SK-N-SH (cell line): ENCODE measurements around the gene ASTN2. TPM values are rescaled to one million over a fixed set of nuclear protein-coding genes. Genes with fewer than 3 reads are reported as not detected.

Source experiments
- CTCF ChIA-PET: fragments of 300-600, 350-600 bp; formaldehyde crosslinking; extraction: SDS; loops from one replicate; lab custom pipeline; 2021; lab: Yijun Ruan, JAX
- POLR2A ChIA-PET: fragments of 350-600 bp; sonication (Branson Sonifier 250); formaldehyde crosslinking; extraction: SDS; loops from one replicate; lab custom pipeline; 2020; ENCODE audit warnings: antibody characterized with exemption, inconsistent platforms; lab: Yijun Ruan, JAX
- DNase-seq: peaks from one replicate; pipeline ENCODE4 v3.0.0; 2012
- H2AFZ ChIP-seq: fragments of 200-600 bp; sonication (generic); 2 replicates; pipeline ENCODE4 v1.8.1; 2016; ENCODE audit warnings: antibody characterized with exemption, mild to moderate bottlenecking, low read depth
- H3F3A ChIP-seq: fragments of 200-600 bp; sonication (generic); replicated peaks from 2 replicates; pipeline ENCODE3; 2016; ENCODE audit warnings: antibody characterized with exemption, mild to moderate bottlenecking; ENCODE audit not compliant: insufficient read depth
- H3K27ac ChIP-seq, 2 experiments: fragments of 200-500 bp in 1 of 2; fragments of 200-600 bp in 1 of 2; sonication (Bioruptor generic) in 1 of 2; sonication (generic), shearing (Covaris generic) in 1 of 2; 2 replicates each; pipeline versions ENCODE4 v1.5.1 to v1.6.1; 2014 to 2016; ENCODE audit warnings: low read depth in 2 of 2, inconsistent platforms in 1 of 2, low read length in 1 of 2, mild to moderate bottlenecking in 1 of 2, mixed read lengths in 1 of 2
- H3K27me3 ChIP-seq: fragments of 200-600 bp; sonication (generic), shearing (Covaris generic); 2 replicates; pipeline ENCODE4 v1.6.1; 2016; ENCODE audit warnings: mixed run types; ENCODE audit not compliant: insufficient read depth
- H3K36me3 ChIP-seq, 2 experiments: fragments of 200-500 bp in 1 of 2; fragments of 200-600 bp in 1 of 2; sonication (Bioruptor generic) in 1 of 2; sonication (generic) in 1 of 2; replicated peaks in 1 of 2; 2 replicates each; pipeline versions ENCODE3 to v1.5.1; 2014 to 2016; ENCODE audit warnings: low read length in 1 of 2, mild to moderate bottlenecking in 1 of 2; ENCODE audit not compliant: insufficient read depth in 2 of 2, control insufficient read depth in 1 of 2
- H3K4me1 ChIP-seq, 2 experiments: fragments of 200-500 bp in 1 of 2; fragments of 200-600 bp in 1 of 2; sonication (Bioruptor generic) in 1 of 2; sonication (generic), shearing (Covaris generic) in 1 of 2; 2 replicates each; pipeline versions ENCODE4 v1.5.1 to v1.6.1; 2014 to 2016; ENCODE audit warnings: low read depth in 1 of 2, low read length in 1 of 2, mixed run types in 1 of 2; ENCODE audit not compliant: insufficient read depth in 2 of 2, control insufficient read depth in 1 of 2
- H3K4me2 ChIP-seq: fragments of 200-600 bp; sonication (generic), shearing (Covaris generic); 2 replicates; pipeline ENCODE4 v1.6.1; 2017; ENCODE audit warnings: mixed run types
- H3K4me3 ChIP-seq, 2 experiments: fragments of 200-500 bp in 1 of 2; fragments of 200-600 bp in 1 of 2; sonication (Bioruptor generic) in 1 of 2; sonication (generic), shearing (Covaris generic) in 1 of 2; 2 replicates each; pipeline versions ENCODE4 v1.5.1 to v1.8.1; 2014 to 2016; ENCODE audit warnings: low read depth in 2 of 2, inconsistent platforms in 1 of 2, low read length in 1 of 2, mild to moderate bottlenecking in 1 of 2, mixed read lengths in 1 of 2, moderate library complexity in 1 of 2
- H3K79me2 ChIP-seq: fragments of 200-600 bp; sonication (generic); 2 replicates; pipeline ENCODE4 v1.8.1; 2017; ENCODE audit warnings: mild to moderate bottlenecking; ENCODE audit not compliant: insufficient read depth
- H3K9ac ChIP-seq: fragments of 200-600 bp; sonication (generic); 2 replicates; pipeline ENCODE4 v1.6.1; 2017; ENCODE audit warnings: mixed run types
- H3K9me2 ChIP-seq: fragments of 200-600 bp; sonication (generic); 2 replicates; pipeline ENCODE4 v1.6.1; 2017; ENCODE audit warnings: mixed run types
- H3K9me3 ChIP-seq: fragments of 200-600 bp; sonication (generic); 2 replicates; pipeline ENCODE4 v1.6.1; 2017; ENCODE audit warnings: mixed run types, mild to moderate bottlenecking, moderate library complexity
- H4K20me1 ChIP-seq: fragments of 200-600 bp; sonication (generic); 2 replicates; pipeline ENCODE4 v1.6.1; 2017; ENCODE audit warnings: mild to moderate bottlenecking, mixed run types; ENCODE audit not compliant: insufficient read depth
- CHD2 ChIP-seq: fragments of 150-350 bp; IDR thresholded peaks from 2 replicates; pipeline ENCODE4 v1.6.1; 2018; ENCODE audit warnings: low read length; ENCODE audit not compliant: partially characterized antibody
- ELF1 ChIP-seq: IDR thresholded peaks from 2 replicates; pipeline ENCODE4 v1.4.0; 2012
- EP300 ChIP-seq, 2 experiments: IDR thresholded peaks; 2 replicates each; pipeline versions ENCODE4 v1.4.0 to v1.6.1; 2012; ENCODE audit warnings: borderline replicate concordance in 1 of 2, low read depth in 1 of 2, low read length in 1 of 2
- GATA2 ChIP-seq: sonication (generic); formaldehyde crosslinking; IDR thresholded peaks from 2 replicates; pipeline ENCODE4 v1.5.0; 2020; ENCODE audit warnings: mild to moderate bottlenecking, missing genetic modification reagents
- JUND ChIP-seq: IDR thresholded peaks from 2 replicates; pipeline ENCODE4 v1.4.0; 2012
- MEF2A ChIP-seq: IDR thresholded peaks from 2 replicates; pipeline ENCODE4 v1.4.0; 2012; ENCODE audit warnings: low read depth, borderline replicate concordance
- NRF1 ChIP-seq: IDR thresholded peaks from 2 replicates; pipeline ENCODE4 v1.6.1; 2012; ENCODE audit warnings: low read depth, mild to moderate bottlenecking, low read length
- POLR2AphosphoS5 ChIP-seq: IDR thresholded peaks from 2 replicates; pipeline ENCODE4 v1.6.1; 2012; ENCODE audit warnings: low read depth, low read length
- RCOR1 ChIP-seq: fragments of 150-350 bp; IDR thresholded peaks from 2 replicates; pipeline ENCODE4 v1.6.1; 2017; ENCODE audit warnings: antibody characterized with exemption, low read length
- WGBS: methylation state at CpG from one replicate; pipeline ENCODE4 v1.1.6; 2017; ENCODE audit warnings: low lambda C conversion rate; 5-methylcytosine and 5-hydroxymethylcytosine counted together
- polyA plus RNA-seq, 3 experiments: library from polyadenylated mRNA; depleted of rRNA; stranded (reverse); fragments of >200 nt; gene quantifications; 2 replicates each; pipeline ENCODE4 v1.2.3, GENCODE V29; 2012
- TF ChIP-seq, protein P1 (sequence below): IDR thresholded peaks from 2 replicates; pipeline ENCODE4 v1.4.0; 2012; ENCODE audit warnings: low read depth, borderline replicate concordance
- TF ChIP-seq, protein P2 (sequence below): fragments of 200-600 bp; sonication (generic); IDR thresholded peaks from 2 replicates; pipeline ENCODE4 v1.6.1; 2017; ENCODE audit warnings: antibody characterized with exemption, mild to moderate bottlenecking, moderate library complexity
- TF ChIP-seq, protein P3 (sequence below): IDR thresholded peaks from 2 replicates; pipeline ENCODE4 v1.4.0; 2012; ENCODE audit warnings: low read depth, borderline replicate concordance

The ASTN2 gene
- polyA plus RNA-seq, 1 of the 3 experiments (the other 2 are of a cell fraction): 6.6 TPM

DNA sequence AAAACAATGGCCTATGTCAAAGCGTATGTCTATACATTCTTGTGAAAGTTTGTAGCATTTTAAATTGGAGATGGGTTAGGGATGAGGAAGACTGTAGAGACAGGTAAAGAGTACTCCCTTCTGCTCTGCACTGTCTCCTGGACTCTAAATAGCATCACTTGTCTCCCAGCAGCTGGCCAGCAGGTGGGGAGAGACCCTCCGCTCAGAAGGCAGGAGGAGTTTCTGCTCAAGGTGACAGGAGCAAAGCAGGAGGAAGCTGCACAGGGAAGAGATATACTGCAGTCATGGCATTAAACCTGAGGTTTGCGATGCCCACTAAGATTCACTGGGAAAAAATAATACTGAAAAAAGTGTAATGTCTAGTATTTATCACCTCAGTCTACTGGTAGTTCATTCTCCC, 10.7 kb upstream of the ASTN2 start:
- Histone ChIP-seq H3K79me2 (no peaks in the 10 kb centered on the region), H3K9me2 (no peaks in the 10 kb centered on the region), H3K4me3 (no peak overlapping the region), H3K27me3 (no peaks in the 10 kb centered on the region), H3K4me2 (no peak overlapping the region), H3K4me1 (no peaks in the 10 kb centered on the region), H3K9ac (no peak overlapping the region), H3F3A (no peaks in the 10 kb centered on the region), H2AFZ (no peak overlapping the region), H3K27ac (no peak overlapping the region), H3K9me3 (no peaks in the 10 kb centered on the region), H3K36me3 (no peaks in the 10 kb centered on the region), H4K20me1 (no peaks in the 10 kb centered on the region)
- no peak for DNase-seq
- POLR2A ChIA-PET: no interaction called here
- WGBS: 63% methylated on average over 3 of the region's 3 CpGs
- CTCF ChIA-PET: interaction anchor here (1.1 to 8.8 kb wide), 5 partner anchors 13 to 698 kb away, joined by 3 to 60 read pairs (median 5); partner anchors contain the start of gene ASTN2
- no peak for TF ChIP-seq ELF1
- TF ChIP-seq RCOR1: no peak
- no peak for TF ChIP-seq POLR2AphosphoS5
- no peak for TF ChIP-seq JUND
- TF ChIP-seq MEF2A: no peak
- TF ChIP-seq CHD2: no peak
- TF ChIP-seq, protein P1, sequence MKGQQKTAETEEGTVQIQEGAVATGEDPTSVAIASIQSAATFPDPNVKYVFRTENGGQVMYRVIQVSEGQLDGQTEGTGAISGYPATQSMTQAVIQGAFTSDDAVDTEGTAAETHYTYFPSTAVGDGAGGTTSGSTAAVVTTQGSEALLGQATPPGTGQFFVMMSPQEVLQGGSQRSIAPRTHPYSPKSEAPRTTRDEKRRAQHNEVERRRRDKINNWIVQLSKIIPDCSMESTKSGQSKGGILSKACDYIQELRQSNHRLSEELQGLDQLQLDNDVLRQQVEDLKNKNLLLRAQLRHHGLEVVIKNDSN: no peak
- TF ChIP-seq, protein P2, sequence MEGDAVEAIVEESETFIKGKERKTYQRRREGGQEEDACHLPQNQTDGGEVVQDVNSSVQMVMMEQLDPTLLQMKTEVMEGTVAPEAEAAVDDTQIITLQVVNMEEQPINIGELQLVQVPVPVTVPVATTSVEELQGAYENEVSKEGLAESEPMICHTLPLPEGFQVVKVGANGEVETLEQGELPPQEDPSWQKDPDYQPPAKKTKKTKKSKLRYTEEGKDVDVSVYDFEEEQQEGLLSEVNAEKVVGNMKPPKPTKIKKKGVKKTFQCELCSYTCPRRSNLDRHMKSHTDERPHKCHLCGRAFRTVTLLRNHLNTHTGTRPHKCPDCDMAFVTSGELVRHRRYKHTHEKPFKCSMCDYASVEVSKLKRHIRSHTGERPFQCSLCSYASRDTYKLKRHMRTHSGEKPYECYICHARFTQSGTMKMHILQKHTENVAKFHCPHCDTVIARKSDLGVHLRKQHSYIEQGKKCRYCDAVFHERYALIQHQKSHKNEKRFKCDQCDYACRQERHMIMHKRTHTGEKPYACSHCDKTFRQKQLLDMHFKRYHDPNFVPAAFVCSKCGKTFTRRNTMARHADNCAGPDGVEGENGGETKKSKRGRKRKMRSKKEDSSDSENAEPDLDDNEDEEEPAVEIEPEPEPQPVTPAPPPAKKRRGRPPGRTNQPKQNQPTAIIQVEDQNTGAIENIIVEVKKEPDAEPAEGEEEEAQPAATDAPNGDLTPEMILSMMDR: no peak
- TF ChIP-seq NRF1: no peak
- TF ChIP-seq, protein P3, sequence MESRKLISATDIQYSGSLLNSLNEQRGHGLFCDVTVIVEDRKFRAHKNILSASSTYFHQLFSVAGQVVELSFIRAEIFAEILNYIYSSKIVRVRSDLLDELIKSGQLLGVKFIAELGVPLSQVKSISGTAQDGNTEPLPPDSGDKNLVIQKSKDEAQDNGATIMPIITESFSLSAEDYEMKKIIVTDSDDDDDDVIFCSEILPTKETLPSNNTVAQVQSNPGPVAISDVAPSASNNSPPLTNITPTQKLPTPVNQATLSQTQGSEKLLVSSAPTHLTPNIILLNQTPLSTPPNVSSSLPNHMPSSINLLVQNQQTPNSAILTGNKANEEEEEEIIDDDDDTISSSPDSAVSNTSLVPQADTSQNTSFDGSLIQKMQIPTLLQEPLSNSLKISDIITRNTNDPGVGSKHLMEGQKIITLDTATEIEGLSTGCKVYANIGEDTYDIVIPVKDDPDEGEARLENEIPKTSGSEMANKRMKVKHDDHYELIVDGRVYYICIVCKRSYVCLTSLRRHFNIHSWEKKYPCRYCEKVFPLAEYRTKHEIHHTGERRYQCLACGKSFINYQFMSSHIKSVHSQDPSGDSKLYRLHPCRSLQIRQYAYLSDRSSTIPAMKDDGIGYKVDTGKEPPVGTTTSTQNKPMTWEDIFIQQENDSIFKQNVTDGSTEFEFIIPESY: no peak
- TF ChIP-seq GATA2: no peak
- no peak for TF ChIP-seq EP300 (IDR thresholded peaks at IDR 0.05; ENCODE audit: borderline replicate concordance in 1 of 2, low read depth in 1 of 2, low read length in 1 of 2)

DNA sequence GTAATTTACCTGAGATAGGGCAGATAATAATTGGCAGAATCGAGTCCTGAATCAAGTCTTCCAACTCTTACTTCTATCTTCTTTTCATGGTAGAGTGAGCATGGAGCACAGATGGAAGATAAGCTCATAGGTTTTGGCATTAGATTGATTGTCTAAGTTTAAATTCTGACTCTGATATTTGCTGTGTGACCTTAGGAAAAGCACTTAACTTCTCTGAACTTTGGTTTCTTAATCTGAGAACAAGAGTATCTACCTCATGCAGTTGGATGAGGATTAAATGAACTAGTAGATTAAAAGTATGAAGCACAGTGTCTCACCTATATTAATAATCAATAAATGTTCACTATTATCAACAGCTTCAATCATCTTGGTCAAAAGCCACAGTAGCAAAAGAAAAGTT, 9.4 kb upstream of the ASTN2 start:
- Histone ChIP-seq H3K36me3 (no peaks in the 10 kb centered on the region), H3K9ac (no peak overlapping the region), H3K9me2 (no peaks in the 10 kb centered on the region), H3K27ac (no peak overlapping the region), H3K4me1 (no peaks in the 10 kb centered on the region), H3K4me3 (no peak overlapping the region), H3K9me3 (no peaks in the 10 kb centered on the region), H3K27me3 (no peaks in the 10 kb centered on the region), H3F3A (no peaks in the 10 kb centered on the region), H2AFZ (no peak overlapping the region), H3K79me2 (no peaks in the 10 kb centered on the region), H4K20me1 (no peaks in the 10 kb centered on the region), H3K4me2 (no peak overlapping the region)
- no peak for TF ChIP-seq ELF1
- WGBS: 9% methylated on average over 1 of the region's 1 CpG
- POLR2A ChIA-PET: no interaction called here
- CTCF ChIA-PET: interaction anchor here (2.6 to 8.8 kb wide), 2 partner anchors 12 to 63 kb away, joined by 8 to 60 read pairs; partner anchors contain the start of gene ASTN2
- DNase-seq: no peak
